ENCODE results near the gene KIF2C.

- TF ChIP-seq CTCF (conservative IDR thresholded peaks at IDR 0.05 in 1 of 2, IDR thresholded peaks at IDR 0.05 in 1 of 2; ENCODE audit: low read depth in 1 of 2, low read length in 2 of 2) (no peak), EZH2 (IDR thresholded peaks at IDR 0.05; ENCODE audit: low read length, missing control alignments) (no peak)
These were observed 77.7 kb downstream of the KIF2C start for GRCh38 chr1:44817307-44817706.
